ENCODE results near the gene PHF23.
A peak's percentile ranks its signal among the peaks of the same experiment; 100 is the strongest.
"Not testable (repeated sequence)": the region's sequence is repeated elsewhere in the genome, so short reads cannot be mapped to it uniquely, and the experiment has no call there.

Gene PHF23

DNA sequence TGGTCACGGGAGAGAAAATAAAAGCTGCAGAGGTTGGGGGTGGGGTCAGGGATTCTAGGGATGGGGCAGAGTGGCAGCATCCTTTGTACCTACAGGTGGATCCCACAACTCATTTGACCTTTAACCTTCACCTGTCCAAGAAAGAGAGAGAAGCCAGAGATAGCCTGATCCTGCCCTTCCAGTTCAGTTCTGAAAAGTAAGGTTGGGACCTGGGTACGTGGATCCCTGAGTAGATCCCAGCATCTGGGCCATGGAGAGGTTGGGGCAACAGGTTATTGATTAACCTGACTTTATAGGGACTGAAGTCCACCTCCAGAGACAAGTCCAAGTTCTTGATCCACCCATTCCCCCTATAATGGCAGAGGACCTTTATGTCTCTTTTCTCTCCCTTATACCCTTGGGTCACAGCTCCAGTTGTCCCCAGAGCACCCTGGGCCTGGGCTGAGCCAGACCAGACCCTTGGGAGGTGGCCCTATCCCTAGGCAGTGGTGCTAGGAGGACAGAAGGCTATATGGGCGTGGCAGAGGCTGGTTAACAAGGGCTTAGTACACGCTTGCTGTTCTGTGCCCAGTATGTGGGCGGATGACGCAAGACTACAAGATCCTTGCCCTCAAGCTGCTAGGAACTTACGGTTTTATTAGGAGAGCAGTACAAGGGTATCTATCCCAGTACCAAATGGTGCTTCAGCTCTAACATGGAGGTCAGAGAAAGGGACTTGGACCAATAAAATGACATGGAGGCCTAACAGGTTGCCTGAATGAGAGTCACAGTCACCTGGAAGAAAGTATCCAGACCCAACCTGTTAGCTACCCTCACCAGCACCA is 19.7 kb upstream of the PHF23 start:
- no peak for DNase-seq

DNA sequence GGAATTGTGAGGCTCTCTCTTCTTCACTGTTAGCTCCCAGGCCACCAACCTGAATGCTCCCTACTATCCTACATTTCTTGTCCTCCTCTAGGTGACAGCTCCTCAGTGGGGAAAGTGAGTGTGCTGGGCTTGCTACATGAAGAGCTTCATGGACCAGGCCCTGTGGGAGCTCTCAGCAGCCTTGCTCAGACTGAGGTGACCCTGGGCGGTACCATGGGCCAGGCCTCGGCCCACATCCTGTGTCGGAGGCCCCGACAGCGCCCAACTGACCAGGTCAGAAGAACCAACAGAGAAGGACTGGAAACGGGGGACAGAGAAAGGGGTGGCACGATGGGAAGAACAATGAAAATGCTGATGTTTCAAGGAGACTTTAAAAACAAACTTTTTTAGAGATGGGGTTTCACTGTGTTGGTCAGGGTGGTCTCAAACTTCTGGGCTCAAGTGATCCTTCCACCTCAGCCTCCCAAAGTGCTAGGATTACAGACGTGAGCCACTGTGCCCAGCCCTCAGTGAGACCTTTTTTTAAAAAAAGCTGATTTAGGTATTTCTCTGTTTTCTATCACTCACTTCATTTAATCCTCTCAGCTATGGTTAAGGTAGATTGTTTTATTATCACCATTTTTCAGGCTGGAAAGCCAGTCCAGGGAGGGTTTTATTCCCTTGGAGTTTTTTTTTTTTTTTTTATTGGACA is 17.7 kb upstream of the PHF23 start:
- DNase-seq, result no peak

DNA sequence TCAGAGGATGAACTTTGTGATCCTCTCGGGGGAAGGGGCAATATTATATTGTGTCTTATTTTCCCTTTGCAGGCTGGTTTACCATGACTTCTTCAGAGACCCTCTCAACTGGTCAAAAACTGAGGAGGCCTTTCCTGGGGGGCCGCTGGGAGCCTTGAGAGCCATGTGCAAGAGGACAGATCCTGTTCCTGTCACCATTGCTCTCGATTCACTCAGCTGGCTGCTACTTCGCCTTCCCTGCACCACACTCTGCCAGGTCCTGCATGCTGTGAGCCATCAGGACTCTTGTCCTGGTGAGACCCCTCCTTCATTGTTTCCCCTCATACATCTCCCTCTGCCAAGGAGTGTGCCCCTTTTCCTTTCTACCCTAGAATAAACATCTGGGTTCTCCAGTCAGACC is 15.3 kb upstream of the PHF23 start:
- DNase-seq, result no peak

DNA sequence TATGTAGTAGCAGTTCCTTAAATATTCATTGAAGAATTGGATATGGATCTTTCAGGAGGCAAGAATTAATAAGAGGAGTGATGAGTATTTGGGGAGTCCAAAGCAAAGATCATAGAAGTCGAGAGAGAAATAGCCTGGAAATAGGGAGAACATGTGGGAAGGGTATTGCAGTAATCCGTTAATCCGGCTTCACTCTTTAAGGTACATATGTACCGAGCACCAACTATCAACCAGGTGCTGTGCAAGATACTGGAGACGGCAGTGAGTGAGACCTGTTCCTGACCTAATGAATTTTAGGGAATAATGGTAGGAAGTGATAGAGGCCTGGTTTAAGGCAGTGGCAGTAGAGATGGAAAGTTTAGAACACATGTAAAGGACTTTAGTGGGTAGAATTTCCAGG is 13.8 kb upstream of the PHF23 start:
- no peak for DNase-seq

GRCh38 chr17:7252176-7253043 is 13.2 kb upstream of the PHF23 start, which contains the start of gene ELP5:
Gene ELP5 (plus strand): TSS chr17:7252215. CDS start chr17:7252551, 336 bp downstream.
- DNase-seq, result peak; percentile 90 to 93

- peak; percentile 97 to 99 for DNase-seq
Measured at GRCh38 chr17:7251661-7252175, 12.5 kb upstream of the PHF23 start, which contains the start of gene CTDNEP1. Gene CTDNEP1 (minus strand): TSS chr17:7251734. CDS start chr17:7251296, 438 bp downstream.

GRCh38 chr17:7250695-7251627 is 11.7 kb upstream of the PHF23 start:
- no peak for DNase-seq

DNA sequence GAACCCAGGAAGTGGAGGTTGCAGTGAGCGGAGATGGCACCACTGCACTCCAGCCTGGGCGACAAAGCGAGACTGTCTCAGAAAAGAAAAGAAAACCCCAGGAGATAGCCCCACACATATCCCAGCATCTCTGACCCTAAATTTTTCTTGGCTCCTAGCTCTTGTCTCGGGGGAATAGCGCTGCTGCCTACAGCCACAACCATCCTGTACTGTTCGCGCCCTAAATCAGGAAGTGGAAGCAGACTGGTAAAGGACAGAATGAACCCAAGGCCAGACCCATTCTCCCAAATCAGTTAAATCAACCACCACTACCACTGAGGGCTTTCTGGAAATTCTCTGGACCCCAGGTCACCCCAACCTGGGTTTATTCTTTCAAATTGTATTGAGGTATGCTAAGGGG is 10.6 kb upstream of the PHF23 start:
- no peak for DNase-seq

GRCh38 chr17:7249214-7249613 is 10.0 kb upstream of the PHF23 start:
- no peak for DNase-seq

DNA sequence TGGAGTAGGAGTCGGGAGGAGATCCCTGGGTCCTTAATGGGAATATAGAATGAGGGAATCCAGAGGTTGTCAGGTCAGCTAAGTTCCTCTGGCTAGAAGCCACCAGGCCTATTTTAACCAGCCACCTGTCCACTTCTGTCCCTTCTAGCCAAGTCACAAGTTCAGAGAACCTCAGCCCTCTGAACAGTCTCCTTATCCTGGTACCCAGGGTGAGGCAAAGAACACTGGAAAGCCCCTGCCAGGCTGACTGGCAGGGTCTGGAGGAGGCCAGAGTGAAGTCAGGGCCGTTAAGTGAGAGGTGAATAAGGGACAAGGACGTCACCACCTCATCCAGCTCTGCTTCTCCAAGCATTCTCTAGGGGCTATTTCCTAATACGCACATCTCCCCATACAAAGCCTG is 9.5 kb upstream of the PHF23 start:
- DNase-seq, result no peak

- DNase-seq, result no peak
Measured at GRCh38 chr17:7246779-7247178, 7.5 kb upstream of the PHF23 start.

- DNase-seq, result not testable (repeated sequence)
Measured at GRCh38 chr17:7243838-7244237, 4.6 kb upstream of the PHF23 start.

DNA sequence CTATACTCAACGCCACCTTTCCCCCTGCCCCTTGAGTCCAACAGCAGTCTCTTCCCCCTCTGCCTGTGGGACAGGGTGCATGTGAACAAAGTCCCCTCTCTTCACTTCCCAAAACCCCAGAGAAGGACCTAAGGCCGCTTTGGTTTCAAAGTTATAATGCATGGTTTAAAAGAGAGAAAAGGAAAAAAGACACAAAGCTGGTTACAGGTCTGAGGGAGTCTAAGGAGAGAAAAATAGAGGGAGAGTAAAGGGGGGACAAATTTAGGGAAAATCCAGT is 4.1 kb upstream of the PHF23 start:
- DNase-seq, result no peak

GRCh38 chr17:7242717-7243452 is 3.6 kb upstream of the PHF23 start:
- DNase-seq, result peak; percentile 85 to 94

DNA sequence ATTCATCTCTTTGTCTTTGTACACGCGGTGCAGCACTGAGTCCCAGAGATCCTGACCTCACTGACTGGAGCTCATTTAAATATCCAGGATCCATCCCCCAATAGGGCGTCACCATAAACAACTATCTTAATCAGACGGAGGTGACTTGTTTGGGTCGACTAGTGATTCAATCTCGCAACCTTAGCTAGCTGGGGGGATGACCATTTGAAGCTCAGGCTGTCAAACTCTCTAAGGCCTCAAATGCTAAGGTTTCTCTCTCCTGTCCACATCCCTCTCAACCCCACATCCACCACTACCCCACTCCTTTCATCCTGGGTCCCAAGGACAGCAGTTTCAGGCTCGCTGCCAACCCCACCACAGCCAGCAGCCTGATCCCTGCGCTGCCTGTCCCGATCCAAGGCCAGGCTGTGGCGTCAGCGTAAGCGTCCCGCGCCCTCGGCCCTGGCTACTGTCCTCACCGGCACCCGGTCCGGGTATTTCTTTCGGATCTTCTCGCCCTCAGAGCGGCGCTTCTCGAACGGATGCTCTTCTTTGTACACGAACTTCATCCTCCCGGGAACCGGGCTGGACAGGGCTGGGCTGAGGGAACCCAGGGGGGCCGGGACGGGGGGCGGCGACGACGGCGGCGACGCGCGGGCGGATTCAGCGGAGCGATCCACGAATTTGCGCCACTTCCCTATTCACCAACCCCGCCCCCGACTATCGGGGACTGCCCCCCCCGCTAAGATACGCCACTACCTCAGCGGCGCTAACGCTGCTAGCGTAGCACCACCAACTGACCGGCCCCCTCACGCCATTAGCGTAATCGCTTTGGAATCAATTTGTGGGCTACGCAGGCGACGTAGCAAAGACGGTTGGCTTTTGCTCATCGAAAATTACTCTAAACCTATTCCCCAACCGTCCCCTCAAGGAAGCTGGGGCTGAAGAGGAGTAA is 2.8 kb upstream of the PHF23 start, which contains the start of gene GABARAP:
GABARAP (minus strand) TSS at position 667 of the 934 bp plus-strand sequence; CDS start at position 548, 119 bp downstream.
- DNase-seq, result peak; percentile 84 to 91

GRCh38 chr17:7241090-7241733 is 2.0 kb upstream of the PHF23 start:
- no peak for DNase-seq

DNA sequence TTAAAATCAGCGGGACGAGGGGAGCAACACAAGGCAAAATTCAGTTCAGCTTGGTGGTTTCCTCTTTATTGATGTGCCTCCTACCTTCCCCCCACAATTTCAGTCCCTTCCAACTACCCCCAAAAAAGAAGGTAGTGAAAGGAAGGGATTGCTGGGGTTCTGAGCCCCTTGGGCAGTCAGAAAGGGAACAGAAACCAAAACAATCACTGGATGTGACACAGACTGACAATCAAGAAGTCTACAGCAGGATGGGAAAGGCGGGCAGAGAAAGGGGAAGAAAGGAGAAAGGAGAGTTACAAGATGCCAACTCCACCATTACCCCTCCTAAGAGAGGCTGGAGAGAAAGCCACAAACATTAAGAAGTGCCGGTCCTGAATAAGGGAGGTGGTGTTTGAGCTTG is 1.1 kb upstream of the PHF23 start:
- no peak for DNase-seq

- no peak for DNase-seq
Measured at GRCh38 chr17:7238420-7239090, 702 bp downstream of the PHF23 start.
